GM12878 (cell line): ENCODE results near the gene DNAAF2. TPM values are rescaled to one million over a fixed set of nuclear protein-coding genes. Genes with fewer than 3 reads are reported as not detected.

ENCODE experiments used
- ATAC-seq: fragments of 200-7000 bp; cut with Tn5 transposase; 3 replicates; pipeline ENCODE4 v1.9.1; 2020; ENCODE audit warnings: mild to moderate bottlenecking, moderate library complexity
- BruUV-seq: library from RNA; stranded (reverse); fragments of 400-500 nt; replicated peaks from 2 replicates; lab custom pipeline; 2021; lab: Mats Ljungman, UMichigan
- CTCF ChIA-PET: fragments of 300-600 bp; sonication (Branson Sonifier 250); formaldehyde crosslinking; extraction: SDS; loops from one replicate; lab custom pipeline; 2021; ENCODE audit warnings: inconsistent platforms; lab: Yijun Ruan, JAX
- POLR2A ChIA-PET: fragments of 350-600 bp; formaldehyde crosslinking; extraction: SDS; loops from one replicate; lab custom pipeline; 2021; ENCODE audit warnings: inconsistent platforms; lab: Charles Lee
- RAD21 ChIA-PET: fragments of 300-600 bp; sonication (Branson Sonifier 250); formaldehyde crosslinking; loops from one replicate; lab custom pipeline; 2023; ENCODE audit warnings: antibody characterized with exemption; ENCODE audit not compliant: unreplicated experiment; lab: Charles Lee
- SMC1A ChIA-PET: fragments of 300-600 bp; sonication (Branson Sonifier 250); formaldehyde crosslinking; loops from one replicate; lab custom pipeline; 2023; ENCODE audit not compliant: unreplicated experiment, uncharacterized antibody; lab: Charles Lee
- DNase-seq: peaks from one replicate; pipeline ENCODE4 v3.0.0-alpha.2; 2011; ENCODE audit warnings: low read depth, low spot score
- FAIRE-seq: peaks from 3 replicates; lab custom pipeline; 2011; peaks lifted over from hg19 to GRCh38; lab: Jason Lieb, UNC
- H2AFZ ChIP-seq: 2 replicates; pipeline ENCODE4 v1.6.0; 2011; ENCODE audit warnings: low read depth, low read length, control low read depth; ENCODE audit not compliant: control insufficient read depth
- H3K27ac ChIP-seq: 2 replicates; pipeline ENCODE4 v1.5.1; 2011; ENCODE audit warnings: control low read depth; ENCODE audit not compliant: control insufficient read depth, insufficient read depth
- H3K27me3 ChIP-seq, 2 experiments: replicated peaks in 1 of 2; 2 replicates each; pipeline versions ENCODE4 v1.6.0 to v1.6.1; 2011; ENCODE audit warnings: low read length in 1 of 2; ENCODE audit not compliant: control insufficient read depth in 2 of 2, insufficient read depth in 2 of 2
- H3K36me3 ChIP-seq, 2 experiments: 2 replicates each; pipeline ENCODE4 v1.5.1; 2011; ENCODE audit warnings: low read length in 1 of 2; ENCODE audit not compliant: control insufficient read depth in 2 of 2, insufficient read depth in 2 of 2
- H3K4me1 ChIP-seq: 2 replicates; pipeline ENCODE4 v1.6.1; 2011; ENCODE audit warnings: mild to moderate bottlenecking, low read length, moderate library complexity, mixed read lengths; ENCODE audit not compliant: control insufficient read depth, insufficient read depth
- H3K4me2 ChIP-seq: 2 replicates; pipeline ENCODE4 v1.6.0; 2011; ENCODE audit warnings: control low read depth; ENCODE audit not compliant: control insufficient read depth, insufficient read depth
- H3K4me3 ChIP-seq: fragments of 200-600 bp; sonication (generic); 2 replicates; pipeline ENCODE4 v1.5.1; 2016
- H3K79me2 ChIP-seq: 2 replicates; pipeline ENCODE4 v1.6.0; 2011; ENCODE audit warnings: low read length; ENCODE audit not compliant: control insufficient read depth, insufficient read depth
- H3K9ac ChIP-seq: 2 replicates; pipeline ENCODE4 v1.8.0; 2011; ENCODE audit warnings: low read length, control low read depth, mixed read lengths; ENCODE audit not compliant: control insufficient read depth, insufficient read depth
- H3K9me3 ChIP-seq: replicated peaks from 3 replicates; pipeline ENCODE4 v1.5.1; 2011; ENCODE audit warnings: mild to moderate bottlenecking, low read length; ENCODE audit not compliant: control insufficient read depth, insufficient read depth
- H4K20me1 ChIP-seq: 2 replicates; pipeline ENCODE4 v1.6.0; 2011; ENCODE audit not compliant: control insufficient read depth, insufficient read depth
- BMI1 ChIP-seq: fragments of 450-650 bp; IDR thresholded peaks from 2 replicates; pipeline ENCODE4 v1.6.1; 2016; ENCODE audit warnings: mild to moderate bottlenecking, moderate library complexity, borderline replicate concordance
- E2F8 ChIP-seq: fragments of 450-650 bp; IDR thresholded peaks from 2 replicates; pipeline ENCODE4 v1.6.1; 2018; ENCODE audit warnings: mild to moderate bottlenecking, low read depth, moderate library complexity; ENCODE audit not compliant: partially characterized antibody
- EZH2 ChIP-seq: IDR thresholded peaks from 2 replicates; pipeline ENCODE4 v1.6.1; 2012; ENCODE audit warnings: low read depth, mild to moderate bottlenecking, control low read depth, inconsistent platforms, low read length, borderline replicate concordance; ENCODE audit not compliant: control insufficient read depth
- HSF1 ChIP-seq: fragments of 150-350 bp; IDR thresholded peaks from 2 replicates; pipeline ENCODE4 v1.6.1; 2014; ENCODE audit warnings: mild to moderate bottlenecking, low read depth, low read length
- POLR2AphosphoS5 ChIP-seq: IDR thresholded peaks from 2 replicates; pipeline ENCODE4 v1.6.1; 2011; ENCODE audit warnings: mild to moderate bottlenecking, low read length, inconsistent platforms
- RELA ChIP-seq: fragments of 450-650 bp; IDR thresholded peaks from 2 replicates; pipeline ENCODE4 v1.8.0; 2014; ENCODE audit warnings: borderline replicate concordance; ENCODE audit not compliant: partially characterized antibody
- WGBS: methylation state at CpG from one replicate; pipeline ENCODE4 v1.1.6; 2016; ENCODE audit warnings: low lambda C conversion rate; ENCODE audit not compliant: insufficient replicate concordance, insufficient coverage; ENCODE audit errors: missing lambda C conversion rate; 5-methylcytosine and 5-hydroxymethylcytosine counted together
- in situ Hi-C: fragments of 300-500 bp; cut with MboI; formaldehyde crosslinking; loops from 9 replicates; pipeline ENCODE4 v1.14.3; 2018; ENCODE audit warnings: mixed read lengths
- intact Hi-C: fragments of 100-400 bp; cut with micrococcal nuclease; formaldehyde crosslinking; loops from one replicate; pipeline ENCODE4 v1.14.2; 2022; ENCODE audit not compliant: unreplicated experiment
- polyA plus RNA-seq, 11 experiments: library from polyadenylated mRNA; depleted of rRNA in 4 of 11; unstranded in 6 of 11; stranded (reverse) in 5 of 11; fragments of >200 nt; fragmentation: Nextera tagmentation in 4 of 11; fragmentation: Illumina TruSeq in 1 of 11; extraction: Ambion mirVana in 4 of 11; extraction: Trizol in 1 of 11; gene quantifications; 1 replicate in 1 of 11; 2 replicates in 10 of 11; pipeline versions ENCODE4 v1.2.1 to v1.2.3, GENCODE V29; 2011 to 2016; ENCODE audit warnings: inconsistent platforms in 2 of 11, missing spikeins in 2 of 11, low read depth in 1 of 11
- small RNA-seq: library from RNA; depleted of rRNA; stranded (forward); fragments of <200 nt; gene quantifications from one replicate; pipeline ENCODE3, GENCODE V24; 2014
- total RNA-seq, 4 experiments: library from RNA; depleted of rRNA in 3 of 4; stranded (reverse); fragments of >200 nt in 3 of 4; fragmentation: Illumina TruSeq in 1 of 4; extraction: Trizol in 1 of 4; gene quantifications; 2 replicates each; pipeline versions ENCODE4 v1.2.1 to v1.2.3, GENCODE V29; 2013 to 2021

DNAAF2 gene
- total and polyA plus RNA-seq, 10 of the 15 experiments (the other 5 are each of a cell fraction or from before 2014, with no cell fraction given) = 5.7 to 24.7 (median 10.8) TPM

GRCh38 chr14:49578141-49578540 is 56.9 kb downstream of the DNAAF2 start:
- TF ChIP-seq E2F8 (no peak), BMI1 (no peak), POLR2AphosphoS5 (no peak), EZH2 (no peak), HSF1 (no peak), RELA (no peak)
- POLR2A ChIA-PET = interaction anchor here (0.9 kb wide), 1 partner anchor 18 kb away, joined by 4 read pairs; no protein-coding TSS in a partner anchor
- Histone ChIP-seq H3K27ac (no peak overlapping the region), H3K27me3 (no peaks in the 10 kb centered on the region), H2AFZ (no peak overlapping the region), H4K20me1 (no peaks in the 10 kb centered on the region), H3K36me3 (peaks cover 2 to 26% of the 10 kb centered on the region in 2 experiments), H3K9ac (no peak overlapping the region), H3K9me3 (no peaks in the 10 kb centered on the region), H3K4me3 (no peak overlapping the region), H3K4me1 (no peaks in the 10 kb centered on the region), H3K4me2 (no peak overlapping the region), H3K79me2 (peaks cover 31% of the 10 kb centered on the region)
- in situ Hi-C loops = no loop called here
- BruUV-seq = no TSS peak
- no peak for DNase-seq
- intact Hi-C loops = no loop called here
- ATAC-seq = no peak
- 90% methylated on average over 1 of the region's 1 CpG for WGBS
- RAD21 ChIA-PET = no interaction called here
- SMC1A ChIA-PET = no interaction called here
- FAIRE-seq = no peak
- CTCF ChIA-PET = interaction anchor here (1.5 kb wide), 1 partner anchor 284 kb away, joined by 4 read pairs; no protein-coding TSS in a partner anchor

Small RNA genes lying within 50 kb of the gene (small RNA-seq; reads per million reads assigned to genes)
- not detected for gene AL139099.3
- not detected for gene AL139099.4
- gene RF00019 = not detected
- not detected for gene RNU6ATAC30P

Other genes with a start within 250 kb of the DNAAF2 start
Only the 7 nearest of the 8 such genes appear.
- gene RPS29, start 48.9 kb downstream of the DNAAF2 start, total RNA-seq (2014; rRNA removed) = 4,733 and 4,923 TPM in 2 replicates
- 3,284 and 3,322 TPM in 2 replicates for gene RPS29, start 48.9 kb downstream of the DNAAF2 start, total RNA-seq (2014; rRNA removed; fragmentation: Illumina TruSeq; extraction: Trizol)
- 2,727 and 2,890 TPM in 2 replicates for gene RPS29, start 48.9 kb downstream of the DNAAF2 start, total RNA-seq (2021)
- gene RPS29, start 48.9 kb downstream of the DNAAF2 start, polyA plus RNA-seq (2011; rRNA removed) = 3,967 and 5,760 TPM in 2 replicates
- gene RPS29, start 48.9 kb downstream of the DNAAF2 start, polyA plus RNA-seq (2014; fragmentation: Illumina TruSeq; extraction: Trizol) = 3,829 and 3,986 TPM in 2 replicates
- 1,000 to 10,000 TPM; 7,374 to 7,763 TPM for gene RPS29, start 48.9 kb downstream of the DNAAF2 start, polyA plus RNA-seq (2014; fragmentation: Nextera tagmentation; extraction: Ambion mirVana)
- 10,815 and 11,432 TPM in 2 replicates for gene RPS29, start 48.9 kb downstream of the DNAAF2 start, polyA plus RNA-seq (2014; rRNA removed)
- gene RPS29, start 48.9 kb downstream of the DNAAF2 start, polyA plus RNA-seq (2016; fragmentation: Nextera tagmentation; extraction: Ambion mirVana) = 1,000 to 10,000 TPM; 2,685 to 2,702 TPM
- 54.0 and 66.4 TPM in 2 replicates for gene LRR1, start 36.3 kb downstream of the DNAAF2 start, total RNA-seq (2014; rRNA removed)
- 47.9 and 52.3 TPM in 2 replicates for gene LRR1, start 36.3 kb downstream of the DNAAF2 start, total RNA-seq (2014; rRNA removed; fragmentation: Illumina TruSeq; extraction: Trizol)
- 46.7 and 48.9 TPM in 2 replicates for gene LRR1, start 36.3 kb downstream of the DNAAF2 start, total RNA-seq (2021)
- gene LRR1, start 36.3 kb downstream of the DNAAF2 start, polyA plus RNA-seq (2011; rRNA removed) = 36.9 and 50.7 TPM in 2 replicates
- gene LRR1, start 36.3 kb downstream of the DNAAF2 start, polyA plus RNA-seq (2014; fragmentation: Illumina TruSeq; extraction: Trizol) = 41.2 and 50.3 TPM in 2 replicates
- 100 to 1,000 TPM in 1 of 2 experiments, 10 to 100 TPM in 1; 63.9 to 110 TPM for gene LRR1, start 36.3 kb downstream of the DNAAF2 start, polyA plus RNA-seq (2014; fragmentation: Nextera tagmentation; extraction: Ambion mirVana)
- 42.8 and 45.3 TPM in 2 replicates for gene LRR1, start 36.3 kb downstream of the DNAAF2 start, polyA plus RNA-seq (2014; rRNA removed)
- 10 to 100 TPM; 86.0 to 86.7 TPM for gene LRR1, start 36.3 kb downstream of the DNAAF2 start, polyA plus RNA-seq (2016; fragmentation: Nextera tagmentation; extraction: Ambion mirVana)
- gene RPL36AL, start 14.6 kb downstream of the DNAAF2 start, total RNA-seq (2014; rRNA removed) = 260 and 320 TPM in 2 replicates
- gene RPL36AL, start 14.6 kb downstream of the DNAAF2 start, total RNA-seq (2014; rRNA removed; fragmentation: Illumina TruSeq; extraction: Trizol) = 549 and 554 TPM in 2 replicates
- gene RPL36AL, start 14.6 kb downstream of the DNAAF2 start, total RNA-seq (2021) = 222 and 226 TPM in 2 replicates
- 230 and 328 TPM in 2 replicates for gene RPL36AL, start 14.6 kb downstream of the DNAAF2 start, polyA plus RNA-seq (2011; rRNA removed)
- gene RPL36AL, start 14.6 kb downstream of the DNAAF2 start, polyA plus RNA-seq (2014; fragmentation: Illumina TruSeq; extraction: Trizol) = 618 and 667 TPM in 2 replicates
- 1,000 to 10,000 TPM; 1,365 to 1,379 TPM for gene RPL36AL, start 14.6 kb downstream of the DNAAF2 start, polyA plus RNA-seq (2014; fragmentation: Nextera tagmentation; extraction: Ambion mirVana)
- 397 and 441 TPM in 2 replicates for gene RPL36AL, start 14.6 kb downstream of the DNAAF2 start, polyA plus RNA-seq (2014; rRNA removed)
- 100 to 1,000 TPM; 541 to 571 TPM for gene RPL36AL, start 14.6 kb downstream of the DNAAF2 start, polyA plus RNA-seq (2016; fragmentation: Nextera tagmentation; extraction: Ambion mirVana)
- gene MGAT2, start 14.4 kb downstream of the DNAAF2 start, total RNA-seq (2014; rRNA removed) = 51.8 and 57.9 TPM in 2 replicates
- gene MGAT2, start 14.4 kb downstream of the DNAAF2 start, total RNA-seq (2014; rRNA removed; fragmentation: Illumina TruSeq; extraction: Trizol) = 38.5 and 38.6 TPM in 2 replicates
- gene MGAT2, start 14.4 kb downstream of the DNAAF2 start, total RNA-seq (2021) = 47.9 and 49.5 TPM in 2 replicates
- 26.6 and 35.3 TPM in 2 replicates for gene MGAT2, start 14.4 kb downstream of the DNAAF2 start, polyA plus RNA-seq (2011; rRNA removed)
- gene MGAT2, start 14.4 kb downstream of the DNAAF2 start, polyA plus RNA-seq (2014; fragmentation: Illumina TruSeq; extraction: Trizol) = 38.0 and 45.9 TPM in 2 replicates
- gene MGAT2, start 14.4 kb downstream of the DNAAF2 start, polyA plus RNA-seq (2014; fragmentation: Nextera tagmentation; extraction: Ambion mirVana) = under 1 TPM in 1 of 2 experiments, not detected in 1; 0.03 TPM
- 32.9 and 34.7 TPM in 2 replicates for gene MGAT2, start 14.4 kb downstream of the DNAAF2 start, polyA plus RNA-seq (2014; rRNA removed)
- gene MGAT2, start 14.4 kb downstream of the DNAAF2 start, polyA plus RNA-seq (2016; fragmentation: Nextera tagmentation; extraction: Ambion mirVana) = 10 to 100 TPM; 38.0 to 39.3 TPM
- gene POLE2, start 53.0 kb upstream of the DNAAF2 start, total RNA-seq (2014; rRNA removed) = 37.6 and 39.3 TPM in 2 replicates
- 34.6 and 38.6 TPM in 2 replicates for gene POLE2, start 53.0 kb upstream of the DNAAF2 start, total RNA-seq (2014; rRNA removed; fragmentation: Illumina TruSeq; extraction: Trizol)
- gene POLE2, start 53.0 kb upstream of the DNAAF2 start, total RNA-seq (2021) = 19.5 and 22.0 TPM in 2 replicates
- 36.5 and 41.9 TPM in 2 replicates for gene POLE2, start 53.0 kb upstream of the DNAAF2 start, polyA plus RNA-seq (2011; rRNA removed)
- gene POLE2, start 53.0 kb upstream of the DNAAF2 start, polyA plus RNA-seq (2014; fragmentation: Illumina TruSeq; extraction: Trizol) = 45.6 and 53.7 TPM in 2 replicates
- 10 to 100 TPM; 32.1 to 39.0 TPM for gene POLE2, start 53.0 kb upstream of the DNAAF2 start, polyA plus RNA-seq (2014; fragmentation: Nextera tagmentation; extraction: Ambion mirVana)
- 27.2 and 31.7 TPM in 2 replicates for gene POLE2, start 53.0 kb upstream of the DNAAF2 start, polyA plus RNA-seq (2014; rRNA removed)
- 10 to 100 TPM; 41.1 to 43.8 TPM for gene POLE2, start 53.0 kb upstream of the DNAAF2 start, polyA plus RNA-seq (2016; fragmentation: Nextera tagmentation; extraction: Ambion mirVana)
- 0.34 and 0.65 TPM in 2 replicates for gene KLHDC1, start 57.9 kb upstream of the DNAAF2 start, total RNA-seq (2014; rRNA removed)
- gene KLHDC1, start 57.9 kb upstream of the DNAAF2 start, total RNA-seq (2014; rRNA removed; fragmentation: Illumina TruSeq; extraction: Trizol) = 0.83 and 0.98 TPM in 2 replicates
- 0.72 and 0.87 TPM in 2 replicates for gene KLHDC1, start 57.9 kb upstream of the DNAAF2 start, total RNA-seq (2021)
- gene KLHDC1, start 57.9 kb upstream of the DNAAF2 start, polyA plus RNA-seq (2011; rRNA removed) = 0.37 and 0.71 TPM in 2 replicates
- gene KLHDC1, start 57.9 kb upstream of the DNAAF2 start, polyA plus RNA-seq (2014; fragmentation: Illumina TruSeq; extraction: Trizol) = 0.76 and 1.5 TPM in 2 replicates
- under 1 TPM; 0.22 to 0.35 TPM for gene KLHDC1, start 57.9 kb upstream of the DNAAF2 start, polyA plus RNA-seq (2014; fragmentation: Nextera tagmentation; extraction: Ambion mirVana)
- 0.50 and 0.61 TPM in 2 replicates for gene KLHDC1, start 57.9 kb upstream of the DNAAF2 start, polyA plus RNA-seq (2014; rRNA removed)
- under 1 TPM; 0.59 to 0.74 TPM for gene KLHDC1, start 57.9 kb upstream of the DNAAF2 start, polyA plus RNA-seq (2016; fragmentation: Nextera tagmentation; extraction: Ambion mirVana)
- gene KLHDC2, start 132.9 kb upstream of the DNAAF2 start, total RNA-seq (2014; rRNA removed) = 43.9 and 45.0 TPM in 2 replicates
- 23.9 and 25.0 TPM in 2 replicates for gene KLHDC2, start 132.9 kb upstream of the DNAAF2 start, total RNA-seq (2014; rRNA removed; fragmentation: Illumina TruSeq; extraction: Trizol)
- gene KLHDC2, start 132.9 kb upstream of the DNAAF2 start, total RNA-seq (2021) = 20.5 and 21.8 TPM in 2 replicates
- gene KLHDC2, start 132.9 kb upstream of the DNAAF2 start, polyA plus RNA-seq (2011; rRNA removed) = 26.5 and 34.3 TPM in 2 replicates
- 18.0 and 24.5 TPM in 2 replicates for gene KLHDC2, start 132.9 kb upstream of the DNAAF2 start, polyA plus RNA-seq (2014; fragmentation: Illumina TruSeq; extraction: Trizol)
- gene KLHDC2, start 132.9 kb upstream of the DNAAF2 start, polyA plus RNA-seq (2014; fragmentation: Nextera tagmentation; extraction: Ambion mirVana) = 10 to 100 TPM in 1 of 2 experiments, 1 to 10 TPM in 1; 6.0 to 13.3 TPM
- 20.7 and 22.4 TPM in 2 replicates for gene KLHDC2, start 132.9 kb upstream of the DNAAF2 start, polyA plus RNA-seq (2014; rRNA removed)
- 10 to 100 TPM; 41.2 to 44.0 TPM for gene KLHDC2, start 132.9 kb upstream of the DNAAF2 start, polyA plus RNA-seq (2016; fragmentation: Nextera tagmentation; extraction: Ambion mirVana)